Stomach (tissue), 4 donors: ENCODE data around the gene NCS1.

ENCODE experiments used
- CTCF ChIP-seq, 7 experiments: fragments of 450-650 bp in 4 of 7; fragments of 200-600 bp in 3 of 7; sonication (generic) in 3 of 7; IDR thresholded peaks; one replicate each; pipeline ENCODE4 v1.5.1; 2016 to 2019; ENCODE audit warnings: antibody characterized with exemption in 7 of 7, control low read depth in 2 of 7, mild to moderate bottlenecking in 1 of 7
- EP300 ChIP-seq: sonication (generic); formaldehyde crosslinking; IDR thresholded peaks from one replicate; pipeline ENCODE4 v1.6.1; 2017; ENCODE audit warnings: antibody characterized with exemption
- POLR2A ChIP-seq, 4 donors: fragments of 450-650 bp; IDR thresholded peaks; one replicate each; pipeline ENCODE4 v1.6.1; 2016; ENCODE audit warnings: antibody characterized with exemption in 4 of 4, control low read depth in 2 of 4, mild to moderate bottlenecking in 1 of 4, moderate library complexity in 1 of 4
- POLR2AphosphoS5 ChIP-seq, 3 donors: sonication (generic); formaldehyde crosslinking; IDR thresholded peaks; one replicate each; pipeline ENCODE4 v1.6.1; 2016; ENCODE audit warnings: antibody characterized with exemption in 3 of 3

DNA sequence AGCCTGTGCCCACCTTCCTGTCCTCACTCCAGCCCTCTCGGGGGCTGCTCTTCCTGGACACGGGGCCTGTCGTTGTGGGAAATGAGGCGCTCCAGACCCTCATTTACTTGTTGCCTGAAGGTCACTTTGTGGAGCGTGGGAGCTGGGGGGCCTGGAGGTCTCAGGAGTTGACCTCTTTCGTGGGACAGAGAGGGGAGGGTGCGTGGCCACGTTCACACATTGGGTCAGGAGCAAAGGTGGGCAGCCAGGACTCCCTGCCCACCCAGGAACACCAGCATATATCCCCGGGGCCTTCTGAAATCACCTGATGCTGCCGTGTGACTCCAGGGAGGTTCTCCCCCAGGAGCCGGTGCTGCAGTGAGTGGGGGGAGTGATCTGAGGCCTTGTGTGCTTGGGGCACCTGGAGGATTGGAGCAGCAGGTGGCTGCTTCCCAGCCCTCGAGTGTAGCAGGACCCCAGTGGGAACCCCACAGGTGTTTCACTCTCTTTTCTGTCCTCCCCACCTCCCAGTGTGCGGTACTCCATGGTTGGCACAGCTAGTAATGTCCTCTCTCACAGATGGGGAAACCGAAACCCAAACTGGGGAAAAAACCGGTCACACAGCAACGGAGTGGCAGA, 20.3 kb downstream of the NCS1 start:
- TF ChIP-seq CTCF (IDR thresholded peaks at IDR 0.05) (no peak), EP300 (no peak), POLR2A (IDR thresholded peaks at IDR 0.05) (no peak), POLR2AphosphoS5 (IDR thresholded peaks at IDR 0.05) (no peak)
